Measurements from ENCODE around the gene OSTC. TPM values are rescaled to one million over a fixed set of nuclear protein-coding genes. Genes with fewer than 3 reads are reported as not detected.

The OSTC gene
- total RNA-seq: 143 and 174 TPM in 2 replicates

DNA sequence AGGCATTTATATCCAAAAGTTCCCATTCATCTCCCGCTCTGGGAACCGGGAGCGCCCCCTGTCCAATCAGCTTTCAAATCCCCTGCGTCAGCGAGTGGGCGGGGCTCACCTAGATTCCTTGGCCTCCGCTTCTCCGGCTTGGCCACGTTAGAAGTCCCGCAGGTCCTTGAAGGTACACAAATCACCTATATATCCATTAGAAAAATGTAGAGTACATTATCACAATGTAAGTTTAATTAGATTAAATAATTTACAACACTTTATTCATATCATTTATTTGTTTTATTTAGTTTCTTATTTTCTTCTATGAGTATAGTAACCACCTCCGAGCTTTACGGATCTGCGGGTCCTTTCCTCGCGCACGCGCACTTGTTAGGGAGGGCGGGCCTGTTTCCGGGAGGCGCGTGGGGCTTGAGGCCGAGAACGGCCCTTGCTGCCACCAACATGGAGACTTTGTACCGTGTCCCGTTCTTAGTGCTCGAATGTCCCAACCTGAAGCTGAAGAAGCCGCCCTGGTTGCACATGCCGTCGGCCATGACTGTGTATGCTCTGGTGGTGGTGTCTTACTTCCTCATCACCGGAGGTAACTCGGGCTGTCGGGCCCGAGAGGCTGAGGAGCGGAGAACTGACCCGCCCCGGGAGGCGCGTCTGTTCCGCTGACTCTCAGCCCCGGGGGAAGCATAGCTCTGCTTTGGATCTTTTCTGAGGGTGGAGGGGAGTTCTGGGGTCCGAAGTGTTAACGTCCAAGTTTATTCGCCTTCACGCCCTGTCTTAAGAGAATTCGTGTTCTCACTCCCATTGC lies at the start of gene OSTC:
TSS of gene OSTC (plus strand) at position 388 of the 802 bp plus-strand sequence. CDS start at position 445, 57 bp downstream.

DNA sequence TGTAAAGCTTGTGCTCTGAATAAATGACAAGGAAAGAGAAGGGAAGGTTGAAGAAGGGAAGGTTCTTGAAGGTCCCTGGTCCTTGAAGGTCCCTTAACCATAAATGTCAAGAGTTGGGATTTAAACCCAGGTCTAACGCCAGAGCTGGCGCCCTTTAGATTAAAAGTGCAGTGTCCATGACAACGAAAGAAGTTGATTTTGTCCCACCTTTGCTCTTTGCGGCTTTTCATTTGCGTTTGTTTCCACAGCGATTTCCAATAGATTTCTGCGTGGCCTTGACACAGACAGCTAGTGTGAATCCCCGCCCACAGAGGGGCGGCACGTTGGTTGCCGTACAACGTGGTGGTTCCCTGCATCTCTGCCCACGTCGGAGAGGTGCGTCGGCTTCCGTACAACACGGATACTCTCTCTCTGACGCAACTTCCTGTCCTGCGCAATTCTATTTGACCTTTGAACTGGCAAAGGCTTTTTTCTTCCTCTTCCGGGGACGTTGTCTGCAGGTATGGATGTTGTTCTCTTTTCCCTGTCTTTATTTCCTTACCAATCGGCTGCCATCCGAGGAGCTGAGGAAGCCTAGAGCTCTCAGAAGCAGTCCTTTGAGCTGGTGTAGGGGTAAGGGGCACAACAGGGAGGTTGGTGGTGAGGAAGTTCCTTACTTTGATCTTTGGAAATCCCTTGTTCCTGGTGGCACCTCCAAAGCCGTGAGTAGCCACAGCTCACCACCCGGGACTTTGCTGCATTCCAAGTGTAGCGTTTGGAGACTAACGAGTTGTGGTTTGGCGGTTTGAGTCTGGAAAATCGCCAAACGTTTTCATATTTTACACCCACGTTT lies 30.1 kb upstream of the OSTC start, which contains the start of gene RPL34:
TSS of gene RPL34 (plus strand) at position 476 of the 832 bp plus-strand sequence. CDS start 1,384 bp downstream, outside the sequence.

Other genes with a start within 250 kb of the OSTC start
- gene RPL34, start 30.0 kb upstream of the OSTC start, total RNA-seq: 668 and 990 TPM in 2 replicates
- not detected in 2 replicates for gene ETNPPL, start 112.5 kb downstream of the OSTC start, total RNA-seq

Measured in tracheal epithelial cell (primary cell).